ENCODE data around the gene CDH13.

Gene CDH13

DNA sequence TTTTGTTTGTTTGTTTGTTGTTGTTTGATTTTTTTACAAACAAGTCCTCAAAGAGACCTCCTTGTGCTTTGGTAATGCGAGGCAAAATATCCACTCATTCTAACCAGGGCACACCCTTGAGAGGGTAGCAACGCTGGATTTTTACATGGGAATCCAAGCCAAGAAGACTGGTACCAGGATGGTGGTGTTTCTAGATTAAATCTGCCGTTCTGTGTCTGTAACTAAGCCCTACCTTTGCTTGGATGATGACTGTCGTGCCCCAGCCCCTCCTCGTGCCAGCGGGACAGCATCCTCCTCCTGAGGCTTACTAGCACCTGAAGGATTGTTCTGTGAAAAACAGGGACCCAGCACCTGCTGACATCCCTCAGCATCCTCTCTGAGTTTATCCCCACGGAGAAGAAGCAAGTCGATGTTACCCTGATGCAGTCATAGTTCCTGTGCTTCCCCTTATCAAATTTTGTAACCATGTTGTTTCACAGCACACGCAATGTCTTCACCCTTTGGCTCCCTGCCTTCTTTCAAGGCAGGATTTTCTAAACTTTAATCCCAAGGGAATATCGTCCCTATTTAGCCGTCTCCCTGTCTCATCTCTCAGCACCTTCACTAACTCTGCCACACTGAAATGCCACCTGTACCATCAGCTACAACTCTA, 1175.9 kb downstream of the CDH13 start:
- H3K9ac ChIP-seq (ENCODE audit: low read length), result no peak overlapping the region
- H3K27ac ChIP-seq (ENCODE audit: low read depth, low read length), result no peak overlapping the region
- H3K4me3 ChIP-seq (ENCODE audit: low read depth in 1 of 2, low read length in 2 of 2), result peak overlapping the region; percentile 10 to 30

DNA sequence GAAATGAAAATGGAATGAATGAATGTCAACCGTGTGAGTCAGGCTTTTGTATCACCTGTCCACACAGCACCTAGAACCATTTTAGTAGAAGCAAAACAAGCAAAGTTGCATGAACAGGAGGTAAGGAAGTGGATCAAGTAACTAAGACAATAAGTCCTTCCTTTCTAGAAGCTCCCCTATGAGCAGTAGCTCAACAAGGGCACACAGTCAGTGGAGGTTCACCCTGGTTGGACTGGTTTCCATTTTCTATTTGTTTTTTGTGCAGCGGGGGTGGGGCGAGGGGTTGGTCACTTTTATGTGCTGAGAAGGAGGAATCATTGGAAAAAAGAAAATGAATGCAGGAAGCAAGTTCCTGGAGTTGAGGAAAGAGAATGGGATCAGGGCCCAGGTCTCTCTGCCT, 1177.0 kb downstream of the CDH13 start:
- Histone ChIP-seq H3K4me1 (ENCODE audit: insufficient read depth, low read length) (peaks cover 12% of the 10 kb centered on the region), H3K4me3 (ENCODE audit: low read depth in 1 of 2, low read length in 2 of 2) (no peak overlapping the region), H3K27me3 (ENCODE audit: control insufficient read depth in 1 of 2, insufficient read depth in 2 of 2, low read length in 2 of 2) (no peaks in the 10 kb centered on the region), H3K36me3 (ENCODE audit: insufficient read depth, low read length) (no peaks in the 10 kb centered on the region), H3K27ac (ENCODE audit: low read depth, low read length) (no peak overlapping the region), H3K9ac (ENCODE audit: low read length) (no peak overlapping the region), H3K9me3 (ENCODE audit: low read length) (no peaks in the 10 kb centered on the region)

More for the DNA sequence above, 1175.9 kb downstream of the CDH13 start:
- Histone ChIP-seq H3K9me3 (ENCODE audit: low read length) (no peaks in the 10 kb centered on the region), H3K36me3 (ENCODE audit: insufficient read depth, low read length) (no peaks in the 10 kb centered on the region), H3K4me1 (ENCODE audit: insufficient read depth, low read length) (peaks cover 10% of the 10 kb centered on the region), H3K27me3 (ENCODE audit: control insufficient read depth in 1 of 2, insufficient read depth in 2 of 2, low read length in 2 of 2) (no peaks in the 10 kb centered on the region)

DNA sequence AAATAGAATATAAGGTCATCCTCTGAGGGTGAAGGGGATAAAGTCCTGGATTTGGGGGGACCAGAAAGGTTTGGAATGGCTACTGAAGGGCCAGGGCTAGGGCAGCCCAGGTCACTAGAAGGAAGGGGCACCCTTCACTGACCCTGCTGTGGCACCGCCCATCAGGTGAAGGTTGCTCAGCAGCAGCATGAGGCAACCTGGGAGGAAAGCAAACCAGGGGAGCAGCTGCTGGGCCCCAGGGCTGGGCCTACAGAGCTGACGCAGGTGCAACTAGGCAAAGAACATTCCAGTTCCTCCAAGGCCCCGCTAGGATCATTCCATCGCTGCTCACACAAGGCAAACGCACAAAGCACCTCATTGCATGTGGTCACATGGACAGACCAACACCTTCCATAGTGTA, 1177.6 kb downstream of the CDH13 start:
- Histone ChIP-seq H3K27ac (ENCODE audit: low read depth, low read length) (no peak overlapping the region), H3K36me3 (ENCODE audit: insufficient read depth, low read length) (no peaks in the 10 kb centered on the region), H3K9me3 (ENCODE audit: low read length) (no peaks in the 10 kb centered on the region), H3K4me3 (ENCODE audit: low read depth in 1 of 2, low read length in 2 of 2) (no peak overlapping the region), H3K9ac (ENCODE audit: low read length) (no peak overlapping the region), H3K4me1 (ENCODE audit: insufficient read depth, low read length) (peaks cover 18% of the 10 kb centered on the region), H3K27me3 (ENCODE audit: control insufficient read depth in 1 of 2, insufficient read depth in 2 of 2, low read length in 2 of 2) (no peaks in the 10 kb centered on the region)

DNA sequence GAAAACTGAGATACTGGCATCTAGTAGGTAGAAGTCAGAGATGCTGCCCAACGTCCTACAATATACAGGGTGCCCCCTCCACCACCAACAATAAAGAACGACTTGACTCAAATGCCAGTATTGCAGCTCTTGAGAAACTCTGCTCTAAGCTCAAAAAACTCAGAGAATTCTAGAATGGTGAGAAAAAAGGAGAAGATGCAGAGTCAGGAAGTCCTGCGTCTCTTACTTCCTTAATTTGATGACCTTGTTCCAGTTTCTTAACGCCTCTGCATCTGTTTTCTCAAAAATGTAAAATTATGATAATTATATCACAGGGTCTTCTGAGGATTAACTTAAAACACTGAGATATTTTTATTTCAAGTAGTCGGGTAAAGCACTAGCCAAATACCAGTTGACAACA, 1179.3 kb downstream of the CDH13 start:
- Histone ChIP-seq H3K36me3 (ENCODE audit: insufficient read depth, low read length) (peaks cover 10% of the 10 kb centered on the region), H3K9me3 (ENCODE audit: low read length) (no peaks in the 10 kb centered on the region), H3K4me1 (ENCODE audit: insufficient read depth, low read length) (peaks cover 32% of the 10 kb centered on the region), H3K27me3 (ENCODE audit: control insufficient read depth in 1 of 2, insufficient read depth in 2 of 2, low read length in 2 of 2) (no peaks in the 10 kb centered on the region), H3K27ac (ENCODE audit: low read depth, low read length) (no peak overlapping the region), H3K9ac (ENCODE audit: low read length) (no peak overlapping the region), H3K4me3 (ENCODE audit: low read depth in 1 of 2, low read length in 2 of 2) (no peak overlapping the region)

DNA sequence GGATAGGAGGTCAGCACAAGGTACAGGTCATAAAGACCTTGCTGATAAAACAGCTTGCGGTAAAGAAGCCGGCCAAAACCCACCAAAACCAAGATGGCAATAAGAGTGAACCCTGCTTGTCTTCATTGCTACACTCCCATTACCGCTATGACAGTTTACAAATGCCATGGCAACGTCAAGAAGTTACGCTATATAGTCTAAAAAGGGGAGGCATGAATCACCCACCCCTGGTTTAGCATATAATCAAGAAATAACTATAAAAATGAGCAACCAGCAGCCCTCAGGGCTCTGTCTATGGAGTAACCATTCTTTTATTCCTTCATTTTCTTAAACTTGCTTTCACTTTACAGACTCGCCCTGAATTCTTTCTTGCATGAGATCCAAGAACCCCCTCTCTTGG, 1180.0 kb downstream of the CDH13 start:
- H3K36me3 ChIP-seq (ENCODE audit: insufficient read depth, low read length), result peaks cover 15% of the 10 kb centered on the region
- H3K9ac ChIP-seq (ENCODE audit: low read length), result no peak overlapping the region
- H3K27me3 ChIP-seq (ENCODE audit: control insufficient read depth in 1 of 2, insufficient read depth in 2 of 2, low read length in 2 of 2), result no peaks in the 10 kb centered on the region
- H3K4me1 ChIP-seq (ENCODE audit: insufficient read depth, low read length), result peaks cover 39% of the 10 kb centered on the region
- H3K9me3 ChIP-seq (ENCODE audit: low read length), result no peaks in the 10 kb centered on the region
- H3K4me3 ChIP-seq (ENCODE audit: low read depth in 1 of 2, low read length in 2 of 2), result no peak overlapping the region
- no peak overlapping the region for H3K27ac ChIP-seq (ENCODE audit: low read depth, low read length)

DNA sequence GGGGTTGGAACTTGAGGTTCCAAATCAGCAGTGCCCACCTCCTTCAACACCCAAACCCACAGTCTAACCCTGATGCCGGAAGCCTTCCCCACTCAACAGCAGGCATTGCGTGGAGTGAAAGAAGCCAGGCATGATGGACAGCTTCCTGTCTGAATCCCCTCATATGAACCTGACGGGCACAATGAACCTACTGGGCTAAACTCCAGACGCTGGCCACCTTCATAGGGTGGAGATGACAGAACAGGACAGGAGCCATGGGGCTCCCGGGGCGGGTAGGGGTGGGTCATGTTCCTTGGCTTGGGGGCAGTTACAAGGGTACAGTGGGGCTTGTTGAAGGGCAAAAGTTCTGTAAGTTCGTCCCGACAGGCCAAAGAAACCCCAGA, 1180.5 kb downstream of the CDH13 start:
- Histone ChIP-seq H3K4me1 (ENCODE audit: insufficient read depth, low read length) (peaks cover 38% of the 10 kb centered on the region), H3K36me3 (ENCODE audit: insufficient read depth, low read length) (peaks cover 15% of the 10 kb centered on the region), H3K27me3 (ENCODE audit: control insufficient read depth in 1 of 2, insufficient read depth in 2 of 2, low read length in 2 of 2) (no peaks in the 10 kb centered on the region), H3K9me3 (ENCODE audit: low read length) (no peaks in the 10 kb centered on the region), H3K4me3 (ENCODE audit: low read depth in 1 of 2, low read length in 2 of 2) (peak overlapping the region; percentile 92 to 94), H3K27ac (ENCODE audit: low read depth, low read length) (no peak overlapping the region), H3K9ac (ENCODE audit: low read length) (no peak overlapping the region)

DNA sequence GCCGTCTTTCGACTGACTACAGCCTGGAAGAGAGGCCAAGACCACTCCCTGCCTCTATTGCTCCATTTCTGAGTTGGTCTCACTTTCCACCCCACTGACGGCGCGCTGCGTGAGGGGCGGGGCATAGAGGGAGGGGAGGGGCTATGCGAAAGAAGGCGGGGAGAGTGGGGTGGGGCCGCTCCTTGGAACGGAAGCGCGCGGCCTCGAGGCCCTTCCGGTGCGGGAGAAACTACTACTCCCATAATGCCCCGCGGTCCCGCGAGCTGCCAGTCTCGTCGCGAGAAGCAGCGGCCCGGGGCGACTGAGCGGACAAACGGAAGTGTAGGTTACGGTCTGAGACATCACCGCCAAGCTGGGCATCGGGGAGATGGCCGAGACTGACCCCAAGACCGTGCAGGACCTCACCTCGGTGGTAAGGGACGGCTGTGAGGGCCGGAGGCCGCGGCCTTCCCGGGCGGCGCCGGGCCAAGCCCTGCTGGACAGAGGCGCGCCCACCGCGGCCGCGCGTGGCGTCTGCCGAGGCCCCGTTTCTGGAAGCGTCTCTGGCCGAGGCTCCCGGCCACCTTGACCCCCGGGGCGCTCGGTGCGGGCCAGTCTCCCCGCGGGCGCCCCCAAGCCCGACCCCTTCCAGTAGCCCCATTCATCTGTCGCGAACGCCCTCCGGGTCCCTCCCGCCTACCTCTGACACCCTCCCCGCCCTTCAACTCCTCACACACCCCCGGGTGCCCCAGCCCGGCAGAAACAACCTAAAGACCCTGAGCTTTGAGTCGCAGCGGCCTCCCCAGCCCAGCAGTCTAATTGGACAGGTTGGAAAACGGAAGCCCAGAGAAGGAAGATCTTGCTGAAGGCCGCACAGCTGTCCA, 1181.2 kb downstream of the CDH13 start, which contains the start of gene HSBP1:
Gene HSBP1 (plus strand): TSS at position 269 of the 863 bp plus-strand sequence. CDS start 99 bp downstream, at position 368.
- peaks cover 15% of the 10 kb centered on the region for H3K36me3 ChIP-seq (ENCODE audit: insufficient read depth, low read length)
- peaks cover 32% of the 10 kb centered on the region for H3K4me1 ChIP-seq (ENCODE audit: insufficient read depth, low read length)
- H3K27me3 ChIP-seq (ENCODE audit: control insufficient read depth in 1 of 2, insufficient read depth in 2 of 2, low read length in 2 of 2), result no peaks in the 10 kb centered on the region
- H3K4me3 ChIP-seq (ENCODE audit: low read depth in 1 of 2, low read length in 2 of 2), result peak within 1 kb of the TSS; percentile 92 to 94
- H3K9me3 ChIP-seq (ENCODE audit: low read length), result no peaks in the 10 kb centered on the region
- H3K9ac ChIP-seq (ENCODE audit: low read length), result peak within 1 kb of the TSS; percentile 69
- H3K27ac ChIP-seq (ENCODE audit: low read depth, low read length), result peak within 1 kb of the TSS; percentile 85

DNA sequence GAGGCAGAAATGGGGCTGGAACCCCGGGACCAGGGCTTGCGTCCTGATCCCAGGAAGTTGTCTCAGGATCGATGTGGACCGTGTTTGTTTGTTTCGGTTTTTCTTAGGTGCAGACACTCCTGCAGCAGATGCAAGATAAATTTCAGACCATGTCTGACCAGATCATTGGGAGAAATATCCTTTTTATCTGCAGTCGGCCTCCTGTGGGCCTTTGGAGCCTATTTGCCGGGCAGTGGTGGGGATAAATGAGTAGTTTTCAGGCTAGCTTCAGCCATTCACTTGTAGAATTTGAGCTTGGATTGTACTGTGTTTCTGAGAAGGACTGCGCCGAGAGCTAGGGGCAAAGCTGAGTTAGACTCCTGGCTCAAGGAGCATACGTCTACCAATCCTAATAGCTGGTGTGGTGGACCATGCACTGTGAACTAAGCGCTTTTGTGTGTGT, 1181.8 kb downstream of the CDH13 start:
- Histone ChIP-seq H3K36me3 (ENCODE audit: insufficient read depth, low read length) (peaks cover 15% of the 10 kb centered on the region), H3K27me3 (ENCODE audit: control insufficient read depth in 1 of 2, insufficient read depth in 2 of 2, low read length in 2 of 2) (no peaks in the 10 kb centered on the region), H3K4me3 (ENCODE audit: low read depth in 1 of 2, low read length in 2 of 2) (peak overlapping the region; percentile 92 to 94), H3K9me3 (ENCODE audit: low read length) (no peaks in the 10 kb centered on the region), H3K27ac (ENCODE audit: low read depth, low read length) (peak overlapping the region; percentile 85), H3K9ac (ENCODE audit: low read length) (peak overlapping the region; percentile 69), H3K4me1 (ENCODE audit: insufficient read depth, low read length) (peaks cover 32% of the 10 kb centered on the region)

DNA sequence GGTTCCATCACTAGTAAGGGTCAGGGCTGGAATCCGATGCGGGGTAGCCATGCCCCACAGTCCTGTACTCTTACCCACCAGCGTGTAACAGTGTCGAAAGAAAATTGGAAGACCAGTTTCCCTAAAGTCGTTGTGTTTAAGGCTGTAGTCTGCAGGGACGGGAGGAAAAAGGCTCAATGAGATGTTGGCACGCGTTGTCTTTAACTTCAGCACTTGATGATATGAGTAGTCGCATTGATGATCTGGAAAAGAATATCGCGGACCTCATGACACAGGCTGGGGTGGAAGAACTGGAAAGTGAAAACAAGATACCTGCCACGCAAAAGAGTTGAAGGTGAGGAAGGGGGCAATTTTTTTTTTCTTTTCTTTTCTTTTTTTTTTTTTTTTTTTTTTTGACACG, 1182.3 kb downstream of the CDH13 start:
- Histone ChIP-seq H3K27ac (ENCODE audit: low read depth, low read length) (no peak overlapping the region), H3K4me3 (ENCODE audit: low read depth in 1 of 2, low read length in 2 of 2) (peak overlapping the region; percentile 92 to 94), H3K27me3 (ENCODE audit: control insufficient read depth in 1 of 2, insufficient read depth in 2 of 2, low read length in 2 of 2) (no peaks in the 10 kb centered on the region), H3K9ac (ENCODE audit: low read length) (peak overlapping the region; percentile 69), H3K36me3 (ENCODE audit: insufficient read depth, low read length) (peaks cover 15% of the 10 kb centered on the region), H3K4me1 (ENCODE audit: insufficient read depth, low read length) (peaks cover 37% of the 10 kb centered on the region), H3K9me3 (ENCODE audit: low read length) (no peaks in the 10 kb centered on the region)

DNA sequence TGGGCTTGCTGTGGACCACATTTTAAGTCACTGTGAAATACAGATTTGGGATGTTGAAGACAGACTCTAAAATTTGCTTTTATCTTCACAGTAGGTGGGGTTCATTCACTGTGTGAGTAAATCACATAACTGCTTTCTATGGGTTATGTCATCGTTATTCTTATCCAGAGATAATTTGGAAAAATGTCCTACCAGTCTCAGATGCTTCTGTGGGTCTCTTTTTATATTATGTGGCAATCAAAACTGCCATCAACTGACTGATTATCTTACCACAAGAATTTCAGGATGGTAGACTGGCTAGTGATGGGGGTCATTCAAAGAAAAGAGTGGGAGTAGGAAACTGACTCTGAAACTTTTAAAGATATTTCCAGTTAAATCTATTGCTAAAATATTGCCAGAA, 1184.1 kb downstream of the CDH13 start:
- no peaks in the 10 kb centered on the region for H3K9me3 ChIP-seq (ENCODE audit: low read length)
- peaks cover 50% of the 10 kb centered on the region for H3K4me1 ChIP-seq (ENCODE audit: insufficient read depth, low read length)

DNA sequence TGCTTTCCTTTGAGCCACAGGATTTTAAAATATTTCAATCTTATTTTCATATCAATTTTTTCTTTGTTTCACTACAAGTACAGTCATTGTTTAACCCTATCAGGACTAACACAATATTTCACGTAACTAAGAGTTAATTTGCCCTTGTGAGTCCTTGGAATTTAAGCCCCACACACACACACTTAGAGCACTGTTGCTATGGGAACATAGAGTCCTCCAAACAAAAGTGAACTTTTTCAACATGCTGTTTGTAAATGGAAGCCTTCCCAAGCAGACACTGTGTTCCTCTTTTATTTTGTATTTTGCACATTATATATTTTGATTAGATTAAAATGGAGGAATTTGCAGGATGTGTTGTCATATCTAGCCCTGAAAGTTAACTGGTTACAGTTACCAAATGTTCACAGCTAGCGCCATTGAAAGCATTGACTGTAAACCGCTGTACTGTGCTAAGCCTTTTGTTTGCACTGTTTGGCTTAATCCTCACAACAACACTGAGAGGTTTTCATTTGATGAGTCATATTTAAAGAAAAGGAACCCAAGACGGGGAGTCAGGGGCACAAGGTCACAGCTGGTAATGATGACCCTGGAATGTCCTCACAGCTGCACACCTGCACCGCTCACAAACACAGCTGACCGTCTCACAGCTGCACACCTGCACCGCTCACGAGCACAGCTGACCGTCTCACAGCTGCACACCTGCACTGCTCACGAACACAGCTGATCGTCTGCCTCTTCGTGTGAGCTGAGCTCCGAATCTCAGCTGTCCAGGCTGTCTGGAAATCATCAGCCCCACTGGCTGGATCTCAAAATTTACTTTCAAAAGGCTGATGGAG, 1187.3 kb downstream of the CDH13 start:
- Histone ChIP-seq H3K4me1 (ENCODE audit: insufficient read depth, low read length) (peaks cover 67% of the 10 kb centered on the region), H3K36me3 (ENCODE audit: insufficient read depth, low read length) (peaks cover 15% of the 10 kb centered on the region), H3K27ac (ENCODE audit: low read depth, low read length) (peak overlapping the region; percentile 31), H3K9ac (ENCODE audit: low read length) (no peak overlapping the region), H3K27me3 (ENCODE audit: control insufficient read depth in 1 of 2, insufficient read depth in 2 of 2, low read length in 2 of 2) (no peaks in the 10 kb centered on the region), H3K4me3 (ENCODE audit: low read depth in 1 of 2, low read length in 2 of 2) (peak overlapping the region in 1 of 2 donors; percentile 45), H3K9me3 (ENCODE audit: low read length) (no peaks in the 10 kb centered on the region)

More for the DNA sequence above, 1184.1 kb downstream of the CDH13 start:
- H3K9ac ChIP-seq (ENCODE audit: low read length), result no peak overlapping the region
- no peak overlapping the region for H3K27ac ChIP-seq (ENCODE audit: low read depth, low read length)
- no peak overlapping the region for H3K4me3 ChIP-seq (ENCODE audit: low read depth in 1 of 2, low read length in 2 of 2)
- peaks cover 15% of the 10 kb centered on the region for H3K36me3 ChIP-seq (ENCODE audit: insufficient read depth, low read length)
- H3K27me3 ChIP-seq (ENCODE audit: control insufficient read depth in 1 of 2, insufficient read depth in 2 of 2, low read length in 2 of 2), result no peaks in the 10 kb centered on the region

All from muscle layer of colon (tissue), 2 donors.